AG08395 (cell line): ENCODE measurements around the gene ALPK3.
A peak's percentile ranks its signal among the peaks of the same experiment; 100 is the strongest.
"Not testable (repeated sequence)": the region's sequence is repeated elsewhere in the genome, so short reads cannot be mapped to it uniquely, and the experiment has no call there.

Experiments
- DNase-seq: peaks from one replicate; pipeline ENCODE4 v3.0.0; 2012; ENCODE audit warnings: mixed read lengths, low spot score

The ALPK3 gene

DNA sequence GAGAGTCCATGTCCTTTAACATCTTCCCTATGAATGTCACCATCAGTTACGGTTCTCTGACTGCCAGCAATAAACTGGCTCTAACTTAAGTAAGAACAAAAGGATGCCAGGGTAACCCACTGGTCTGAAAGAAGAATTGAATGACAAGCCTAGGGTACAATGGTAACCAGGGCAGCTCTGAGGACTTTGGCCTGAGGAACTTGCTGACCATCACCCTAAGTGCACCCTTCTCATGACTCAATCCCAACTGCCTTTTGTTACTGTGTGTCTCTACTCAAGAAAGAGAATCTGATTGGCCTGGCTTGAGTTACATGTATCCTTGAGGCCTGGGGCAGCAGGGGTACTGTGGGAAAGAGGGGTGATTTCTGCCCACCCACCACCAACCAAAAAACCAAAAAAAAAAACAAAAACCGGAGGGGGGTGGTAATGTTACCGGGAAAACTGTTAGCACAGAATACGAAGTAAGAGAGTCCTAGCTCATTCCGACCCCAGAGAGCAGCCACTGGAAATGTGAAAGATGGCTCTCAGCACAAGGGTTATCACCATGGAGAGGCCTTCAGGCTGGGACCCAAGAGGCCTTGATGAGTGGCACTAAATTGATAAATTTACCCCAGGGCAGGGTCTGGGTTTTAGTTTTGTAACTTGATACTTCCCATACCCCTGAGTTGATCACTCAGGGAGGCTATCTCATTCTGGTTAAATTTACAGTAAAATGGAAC, 58.0 kb downstream of the ALPK3 start:
- no peak for DNase-seq

DNA sequence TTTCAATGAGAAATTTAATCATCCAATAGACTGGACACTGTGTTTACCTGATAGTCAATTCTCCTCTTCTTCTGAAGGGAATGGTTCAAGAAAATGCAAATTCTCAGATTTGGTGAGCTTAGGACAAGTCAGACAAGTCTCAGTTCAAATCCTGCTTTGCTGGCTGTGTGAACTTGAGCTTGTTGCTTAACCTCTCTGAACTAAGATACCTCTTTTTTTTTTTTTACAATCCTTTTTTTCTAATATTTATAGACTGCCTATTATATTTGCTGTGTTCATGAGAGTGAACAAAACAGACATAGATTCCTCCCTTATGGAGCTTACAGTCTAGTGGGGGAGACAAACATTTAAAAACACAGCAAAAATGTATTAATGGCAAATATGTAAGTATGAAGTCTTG, 59.1 kb downstream of the ALPK3 start:
- no peak for DNase-seq

DNA sequence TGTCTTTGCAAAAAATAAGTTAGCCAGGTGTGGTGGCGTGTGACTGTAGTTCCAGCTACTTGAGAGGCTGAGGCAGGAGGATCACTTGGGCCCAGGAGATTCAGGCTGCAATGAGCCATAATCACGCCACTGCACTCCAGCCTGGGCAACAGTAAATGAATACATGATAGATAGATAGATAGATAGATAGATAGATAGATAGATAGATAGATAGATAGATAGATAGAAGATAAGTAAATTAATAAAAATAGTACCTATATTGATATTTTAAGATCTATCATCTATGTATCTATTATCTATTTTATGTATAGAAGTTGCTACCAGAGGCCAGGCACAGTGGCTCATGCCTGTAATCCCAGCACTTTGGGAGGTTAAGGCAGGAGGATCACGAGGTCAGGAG, 60.5 kb downstream of the ALPK3 start:
- not testable (repeated sequence) for DNase-seq

DNA sequence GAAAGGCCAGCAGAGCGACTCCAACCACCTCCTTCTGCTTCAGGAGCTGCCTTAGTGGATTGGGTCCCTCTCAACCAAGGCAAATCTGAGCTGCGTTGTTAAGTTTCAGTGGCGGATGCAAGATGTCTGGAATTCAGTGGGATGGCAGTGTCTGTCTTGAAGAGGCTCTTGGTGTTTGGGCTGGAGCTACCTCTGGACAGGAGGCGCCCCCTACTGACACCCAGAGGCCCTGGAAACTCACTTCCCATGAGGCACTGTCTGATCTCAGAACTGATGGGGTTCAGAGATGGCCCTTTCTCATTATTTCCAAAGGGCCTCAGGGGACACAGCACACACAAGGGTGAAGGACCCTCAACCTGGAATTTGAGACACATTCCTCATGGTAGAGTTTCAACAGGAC, 61.3 kb downstream of the ALPK3 start:
- DNase-seq = peak; percentile 69

DNA sequence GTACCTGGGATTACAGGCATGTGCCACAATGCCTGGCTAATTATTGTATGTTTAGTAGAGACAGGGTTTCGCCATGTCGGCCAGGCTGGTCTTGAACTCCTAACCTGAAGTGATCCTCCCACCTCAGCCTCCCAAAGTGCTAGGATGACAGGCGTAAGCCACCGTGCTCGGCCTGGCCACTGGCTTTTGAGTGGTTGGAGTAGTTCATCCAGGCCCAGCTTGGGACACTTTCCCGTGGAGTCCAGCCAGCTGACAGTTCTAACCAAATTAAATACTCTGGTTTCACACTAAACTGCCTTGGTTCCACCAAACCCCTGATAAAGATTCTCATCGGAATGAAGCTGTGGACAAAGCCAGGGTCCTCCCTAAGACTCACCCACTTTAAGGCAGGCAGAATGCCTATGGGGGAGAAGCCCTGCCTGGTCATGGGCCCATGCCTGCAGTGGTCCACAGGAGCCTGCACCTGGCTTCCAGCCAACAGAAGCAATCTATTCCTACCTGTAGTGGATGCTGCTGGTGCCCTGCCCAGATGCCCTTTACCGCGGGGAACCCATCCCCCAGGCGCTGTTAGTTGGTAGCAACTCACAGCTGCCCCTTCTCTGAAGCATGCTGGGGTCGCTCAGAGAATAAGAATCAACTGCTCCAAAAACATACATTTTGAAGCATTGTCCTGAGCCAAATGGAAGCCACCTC, 62.1 kb downstream of the ALPK3 start:
- DNase-seq = no peak

DNA sequence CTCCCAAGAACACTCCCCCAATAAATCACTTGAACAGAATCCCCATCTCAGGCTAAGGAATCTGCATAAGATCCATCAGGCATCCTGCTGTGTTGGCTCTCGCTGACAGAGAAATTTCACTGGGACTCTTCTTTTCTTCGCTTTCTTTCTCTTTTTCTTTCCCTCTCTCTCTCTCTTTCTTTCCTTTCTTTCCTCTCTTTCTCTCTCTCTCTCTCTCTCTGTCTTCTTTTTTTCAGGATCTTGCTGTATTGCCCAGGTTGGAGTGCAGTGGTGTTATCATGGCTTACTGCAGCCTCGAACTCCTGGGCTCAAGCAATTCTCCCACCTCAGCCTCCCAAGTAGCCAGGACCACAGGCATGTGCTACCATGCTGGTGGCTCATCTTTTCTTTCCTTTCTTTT, 62.9 kb downstream of the ALPK3 start:
- DNase-seq = no peak

DNA sequence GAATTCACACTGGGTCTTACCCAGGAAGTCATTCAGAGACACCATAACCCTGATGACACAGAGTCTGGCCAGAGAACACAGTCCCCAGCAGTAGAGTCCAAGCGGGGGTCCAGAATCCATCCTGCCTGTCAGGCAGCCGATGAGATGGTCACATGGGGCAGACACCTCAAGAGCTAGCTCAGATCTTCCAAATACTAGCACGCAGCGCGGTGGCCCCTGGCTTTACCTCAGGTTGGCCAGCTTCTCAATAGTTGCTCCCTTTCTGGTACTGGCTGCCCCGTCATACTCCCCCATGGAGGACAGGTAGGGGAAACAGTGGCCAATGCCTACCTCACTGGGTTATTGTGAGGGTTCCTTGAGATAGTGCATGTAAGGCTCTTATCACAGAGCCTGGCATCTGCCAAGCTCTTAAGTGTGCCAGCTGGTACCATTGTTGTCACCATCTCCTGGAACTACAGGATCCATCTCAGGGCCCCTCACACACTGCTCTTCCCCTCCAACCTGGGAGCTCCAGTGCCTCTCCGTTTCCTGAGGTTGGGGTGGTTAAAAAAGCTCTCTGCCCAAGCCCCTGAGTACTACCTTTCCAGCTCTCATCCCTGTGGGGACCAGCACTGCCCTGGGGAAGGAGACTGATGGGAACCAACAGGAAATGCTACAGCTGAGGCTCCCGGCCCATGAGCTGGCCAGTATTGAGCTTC, 63.8 kb downstream of the ALPK3 start:
- DNase-seq = no peak

DNA sequence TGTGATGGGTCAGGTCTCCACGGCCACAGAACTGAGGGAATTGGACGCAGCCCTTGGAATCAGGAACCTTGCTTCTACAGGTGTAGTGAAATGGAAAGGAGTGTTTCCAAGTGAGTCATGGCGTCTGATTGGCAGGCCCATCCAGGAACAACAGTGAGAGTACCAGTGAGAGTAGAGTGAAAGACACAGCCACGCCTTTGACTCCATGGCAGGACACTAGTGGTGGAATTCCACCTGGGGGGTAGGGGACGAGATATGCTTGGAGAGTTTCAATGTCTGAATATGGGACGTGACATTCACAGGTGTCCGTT, 64.3 kb downstream of the ALPK3 start:
- no peak for DNase-seq

DNA sequence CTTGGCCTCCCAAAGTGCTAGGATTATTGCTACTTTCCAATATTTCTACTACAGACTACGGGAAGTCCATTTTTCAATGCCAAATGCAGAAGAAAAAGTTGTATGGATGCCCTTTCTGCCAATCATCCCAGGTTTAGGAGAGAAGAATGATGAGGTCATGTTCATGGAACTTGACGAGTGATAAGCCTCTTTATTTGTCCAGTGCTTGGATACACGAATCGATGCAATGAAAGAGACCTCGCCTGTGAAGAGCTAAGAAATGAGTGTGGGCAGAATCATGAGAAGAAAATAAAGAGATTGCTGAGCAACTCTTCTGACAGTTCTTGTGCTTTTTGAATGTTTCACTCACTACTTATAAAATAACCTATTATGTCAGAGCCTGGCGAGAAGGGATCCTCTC, 66.3 kb downstream of the ALPK3 start:
- no peak for DNase-seq

DNA sequence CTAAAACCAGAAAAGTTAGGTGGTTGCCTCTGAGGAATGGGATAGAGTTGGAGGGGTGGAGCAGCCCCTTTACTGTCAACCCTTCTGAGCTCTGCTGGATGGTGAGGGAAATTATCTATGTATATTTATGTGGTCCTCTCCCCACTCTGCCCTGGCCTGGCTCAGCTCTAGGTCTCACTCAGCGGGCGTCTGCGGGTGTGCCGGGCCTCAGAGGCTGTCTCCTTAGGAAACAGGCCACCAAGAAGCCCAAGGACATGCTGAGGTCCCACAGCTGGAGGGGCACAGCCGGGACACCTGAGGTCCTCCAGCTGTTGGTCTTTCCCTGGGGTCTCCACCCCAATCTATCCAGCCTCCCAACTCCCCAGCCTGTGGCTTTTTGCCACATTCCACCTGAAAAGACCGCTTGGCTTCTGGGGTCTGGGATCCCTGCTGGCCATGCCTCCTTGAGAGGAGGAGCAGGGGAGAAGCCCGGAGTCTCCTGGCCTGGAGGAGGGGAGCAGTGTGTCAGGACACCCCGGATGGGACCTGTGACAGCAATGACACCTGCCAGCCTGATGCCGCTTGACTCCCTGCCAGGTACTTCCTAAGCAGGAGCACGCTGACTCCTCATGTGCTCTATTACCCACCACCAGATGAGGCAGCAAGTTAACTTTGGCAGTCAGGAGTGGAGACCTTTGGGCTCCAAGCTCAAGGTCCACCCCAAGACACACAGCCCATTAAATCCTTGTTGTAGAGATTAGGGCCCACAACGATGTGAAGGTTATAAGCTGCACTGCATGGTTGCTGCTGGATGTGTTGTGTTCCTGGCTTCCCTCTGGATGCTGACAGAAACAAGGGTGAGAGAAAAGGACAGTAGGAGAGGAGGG, 67.0 kb downstream of the ALPK3 start, which contains the start of gene SLC28A1:
Gene SLC28A1 (plus strand): TSS at position 747 of the 866 bp plus-strand sequence. CDS start 3,099 bp downstream, outside the sequence.
- no peak for DNase-seq

DNA sequence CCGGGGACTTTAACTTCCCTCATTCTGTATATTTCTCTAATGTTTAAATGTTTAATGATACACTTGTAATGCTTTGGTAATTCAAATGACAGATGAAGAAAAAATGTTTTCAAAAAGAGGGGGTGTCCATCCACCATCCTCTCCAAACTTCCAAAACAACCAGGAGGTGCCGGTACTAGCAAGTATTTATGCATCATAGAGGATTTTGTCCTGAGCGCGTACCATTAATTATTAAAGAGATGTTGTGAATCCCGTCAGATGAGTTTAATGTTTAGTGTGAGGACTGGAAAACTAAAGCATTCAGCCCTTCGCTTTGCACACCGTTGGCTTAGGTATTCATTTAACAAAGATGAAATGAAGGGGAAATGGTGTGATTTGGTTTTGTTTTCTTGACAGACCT, 68.6 kb downstream of the ALPK3 start:
- DNase-seq = no peak

DNA sequence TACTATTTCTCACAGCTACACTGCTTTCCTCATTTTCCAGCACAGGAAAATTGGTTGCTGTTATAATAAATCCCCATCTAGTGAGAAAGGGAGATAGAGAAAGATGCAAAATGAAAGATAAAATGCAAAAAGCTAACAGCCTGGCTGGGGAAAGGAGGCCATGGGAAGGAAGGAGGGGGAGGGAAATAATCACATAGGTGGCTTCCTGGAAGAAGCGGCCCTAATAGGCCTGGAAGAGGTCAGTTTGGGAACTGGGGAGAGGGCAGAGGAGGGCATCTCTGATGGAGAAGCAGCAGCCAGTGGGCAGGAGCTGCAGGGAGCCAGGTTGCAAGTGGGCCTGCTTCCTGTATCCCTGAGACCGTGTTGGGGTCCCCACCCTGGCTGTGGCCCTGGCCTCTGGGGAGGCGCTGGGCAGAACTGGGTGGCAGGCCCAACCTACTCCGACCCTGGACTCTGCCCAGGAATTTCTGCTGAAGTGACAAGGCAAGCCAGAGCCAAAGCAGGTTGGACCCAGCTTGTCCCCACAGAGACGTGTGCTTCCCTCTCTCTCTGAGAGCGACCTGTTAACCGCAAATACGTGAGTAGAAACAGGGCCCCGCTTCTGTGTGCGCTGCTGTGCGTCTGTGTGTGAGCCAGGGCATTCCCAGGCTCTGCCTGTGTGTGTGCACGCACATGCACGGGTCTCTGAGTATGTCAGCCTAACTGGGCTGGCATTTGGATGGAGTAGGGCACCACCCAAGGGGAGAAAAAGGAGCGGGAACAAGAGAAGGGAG, 69.2 kb downstream of the ALPK3 start:
- no peak for DNase-seq

DNA sequence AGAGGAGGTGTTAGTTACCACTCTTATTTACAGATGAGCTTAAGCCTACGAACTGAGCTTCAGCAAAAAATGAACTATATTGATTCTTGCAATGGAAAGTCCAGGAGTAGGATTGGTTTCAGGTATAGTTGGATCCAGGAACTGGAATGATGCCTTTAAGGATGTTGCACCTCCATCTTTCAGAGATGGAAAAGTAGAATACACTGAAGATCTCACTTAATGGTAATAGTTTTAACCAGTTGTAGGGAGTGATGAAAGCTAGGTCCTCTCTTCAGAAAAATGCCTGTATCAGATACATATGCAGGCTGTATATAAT, 69.8 kb downstream of the ALPK3 start:
- no peak for DNase-seq

DNA sequence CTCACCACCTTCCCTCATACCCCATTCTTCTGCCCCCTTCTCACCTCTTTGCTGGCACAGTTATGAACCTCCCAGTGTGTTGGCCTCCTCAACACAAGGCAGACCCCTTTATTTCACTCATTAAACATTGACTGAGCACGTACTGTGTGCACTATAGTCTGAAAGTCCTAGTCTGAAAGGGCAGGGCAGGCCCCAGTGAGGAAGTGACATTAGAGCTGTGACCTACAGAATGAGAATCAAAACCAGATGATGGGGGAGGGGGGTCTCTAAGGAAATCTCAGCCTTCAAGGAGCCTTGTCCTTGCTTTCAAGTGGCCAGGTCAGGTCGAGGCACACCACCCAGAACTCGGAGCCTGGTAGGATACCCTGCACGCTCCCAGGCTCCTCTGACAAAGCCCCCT, 70.8 kb downstream of the ALPK3 start:
- no peak for DNase-seq

DNA sequence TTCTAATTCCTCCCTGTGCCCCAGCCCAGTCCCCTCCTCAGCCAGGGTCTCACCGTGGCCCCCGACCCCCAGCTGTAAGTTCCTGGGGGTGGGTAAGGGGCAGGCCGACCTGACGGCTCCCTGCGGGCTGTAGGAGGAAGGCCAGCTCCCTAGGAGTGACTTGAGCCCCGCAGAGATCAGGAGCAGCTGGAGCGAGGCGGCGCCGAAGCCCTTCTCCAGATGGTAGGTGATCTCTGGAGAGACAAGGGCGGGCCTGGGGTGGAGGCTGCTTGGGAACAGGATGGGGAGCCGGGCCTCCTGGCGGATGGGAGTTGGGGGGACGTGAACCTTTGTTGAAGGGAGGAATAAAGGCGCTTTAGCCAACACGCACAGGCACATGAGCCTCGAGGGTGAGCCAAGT, 71.5 kb downstream of the ALPK3 start:
- DNase-seq = no peak

DNA sequence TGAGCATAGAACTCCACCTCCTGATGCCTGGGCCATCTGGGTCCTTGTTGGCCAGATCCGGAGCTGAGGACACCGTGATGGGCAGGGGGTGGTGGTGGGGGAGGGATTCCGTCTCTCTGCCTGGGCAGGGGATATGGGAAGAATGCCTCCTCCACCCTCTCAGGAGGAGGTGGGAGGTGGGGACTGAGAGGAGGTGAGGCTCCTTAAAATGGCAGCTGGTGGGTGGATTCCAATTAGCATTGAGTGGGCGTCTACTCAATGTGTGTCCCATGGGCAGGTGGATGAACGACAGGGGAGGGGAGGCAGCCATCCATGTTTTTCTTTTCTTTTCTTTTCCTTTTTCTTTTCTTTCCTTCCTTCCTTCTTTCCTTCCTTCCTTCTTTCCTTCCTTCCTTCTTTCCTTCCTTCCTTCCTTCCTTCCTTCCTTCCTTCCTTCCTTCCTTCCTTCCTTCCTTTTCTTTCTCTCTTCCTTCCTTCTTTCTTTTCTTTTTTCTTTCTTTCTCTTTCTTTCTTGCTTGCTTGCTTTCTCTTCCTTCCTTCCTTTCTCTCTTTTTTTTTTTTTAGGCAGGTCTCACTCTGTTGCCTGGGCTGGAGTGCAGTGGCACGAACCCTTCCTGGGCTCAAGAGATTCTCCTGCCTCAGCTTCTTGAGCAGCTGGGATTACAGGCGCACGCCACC, 72.3 kb downstream of the ALPK3 start:
- DNase-seq = no peak

DNA sequence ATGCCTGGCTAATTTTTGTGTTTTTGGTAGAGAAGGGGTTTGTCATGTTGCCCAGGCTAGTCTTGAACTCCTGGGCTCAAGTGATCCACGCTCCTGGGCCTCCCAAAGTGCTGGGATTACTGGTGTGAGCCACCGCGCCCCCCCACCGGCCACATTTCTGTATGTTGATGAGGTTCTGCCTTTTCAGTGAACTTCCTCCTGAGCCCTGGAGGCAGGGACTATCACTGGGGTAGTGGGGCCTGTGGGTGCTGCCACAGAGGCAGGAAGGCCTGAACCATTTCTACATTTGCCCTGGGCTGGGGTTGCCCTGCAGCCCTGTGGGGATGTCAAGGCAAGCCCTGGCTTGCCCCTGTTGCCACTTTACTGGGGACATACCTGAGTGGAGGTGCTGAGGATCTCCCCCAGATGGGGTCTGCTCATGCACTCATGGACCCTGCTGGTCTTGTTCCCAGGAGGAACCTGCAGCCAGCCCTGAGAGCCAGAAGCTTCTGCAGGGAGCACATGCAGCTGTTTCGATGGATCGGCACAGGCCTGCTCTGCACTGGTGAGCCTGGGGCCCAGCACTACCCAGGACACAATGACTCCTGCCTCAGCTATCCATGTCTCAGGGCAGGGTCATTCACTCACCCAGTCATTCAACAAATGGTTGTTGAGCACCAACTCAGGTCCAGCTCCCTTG, 73.0 kb downstream of the ALPK3 start:
- DNase-seq = no peak

DNA sequence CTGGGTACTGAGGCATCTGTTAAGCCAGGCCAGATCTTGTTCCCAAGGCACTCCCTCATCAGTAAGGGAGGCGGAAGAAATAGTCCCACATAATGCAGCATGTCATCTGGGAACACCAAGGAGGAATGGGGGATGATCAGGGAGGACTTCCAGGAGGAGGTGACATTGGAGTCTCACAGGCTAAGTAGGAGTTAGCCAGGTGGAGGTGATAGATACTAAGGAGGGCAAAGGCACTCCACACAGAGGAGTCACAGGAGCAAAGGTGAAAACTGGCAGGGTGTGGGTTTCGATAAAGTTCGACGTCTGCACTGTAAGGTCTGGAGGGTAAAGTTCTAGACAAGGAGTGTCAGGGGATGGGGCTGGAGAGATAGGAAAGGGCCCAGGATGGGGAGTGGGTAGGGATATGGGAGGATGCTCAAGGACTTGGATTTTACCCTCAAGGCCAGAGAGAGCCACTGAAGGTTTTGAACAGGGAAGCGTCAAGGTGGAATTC, 73.6 kb downstream of the ALPK3 start:
- DNase-seq = no peak

DNA sequence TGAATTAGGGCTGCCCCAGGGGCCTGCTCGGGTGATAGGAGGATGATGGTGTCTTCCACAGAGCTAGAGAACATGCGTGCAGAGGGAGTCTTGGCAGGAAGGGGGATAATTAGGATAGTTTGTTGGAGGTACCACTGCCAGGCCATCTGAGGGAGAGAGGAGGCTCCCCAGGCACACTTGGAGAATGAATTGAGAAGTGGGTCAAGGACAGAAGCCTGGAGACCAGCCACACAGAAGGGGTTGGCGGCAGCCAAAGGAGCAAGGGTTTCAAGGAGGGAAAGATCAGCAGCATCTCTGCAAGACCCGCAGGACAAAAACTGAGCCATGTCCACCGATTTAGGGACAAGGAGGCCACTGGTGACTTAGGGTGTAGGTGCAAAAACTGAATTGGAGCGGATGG, 74.2 kb downstream of the ALPK3 start:
- DNase-seq = no peak

DNA sequence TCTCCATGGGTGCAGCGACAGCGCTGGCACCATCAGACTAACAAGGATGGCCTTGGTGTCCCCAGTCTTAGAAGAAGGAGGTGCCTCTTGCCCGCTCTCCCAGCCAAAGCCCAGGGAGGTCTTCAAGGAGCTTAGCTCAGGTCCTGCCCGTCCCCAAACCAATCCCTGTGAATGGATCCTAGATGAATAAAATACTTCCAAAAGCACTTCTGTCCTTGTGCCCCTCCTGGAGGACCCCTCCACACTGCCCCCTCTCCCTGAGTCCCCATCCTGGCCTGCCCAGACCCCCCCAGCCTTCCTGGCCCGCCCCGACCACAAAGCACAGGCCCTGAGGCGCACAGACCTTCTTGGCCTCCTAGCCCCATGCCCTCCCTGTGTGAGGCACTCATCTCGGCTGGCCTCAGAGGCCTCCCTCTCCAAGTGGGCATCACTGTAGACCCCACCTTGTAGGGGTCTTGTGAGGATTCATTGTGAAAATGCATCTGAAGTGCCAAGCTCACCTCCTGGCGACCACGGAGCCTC, 75.7 kb downstream of the ALPK3 start:
- no peak for DNase-seq
